Thymus (tissue), 11 donors: ENCODE data around the gene ATRNL1. TPM values are rescaled to one million over a fixed set of nuclear protein-coding genes. Genes with fewer than 3 reads are reported as not detected.
"Not testable (repeated sequence)": the region's sequence is repeated elsewhere in the genome, so short reads cannot be mapped to it uniquely, and the experiment has no call there.

Source experiments
- DNase-seq, 9 donors: peaks; one replicate each; pipeline ENCODE4 v3.0.0-alpha.2; 2013; ENCODE audit warnings: low spot score in 9 of 9, low read depth in 6 of 9, missing footprints in 1 of 9
- H3K27ac ChIP-seq, 2 donors: one replicate each; pipeline ENCODE4 v1.5.1; 2013; ENCODE audit warnings: control low read depth in 1 of 2, low read depth in 1 of 2, low read length in 1 of 2, mild to moderate bottlenecking in 1 of 2, moderate library complexity in 1 of 2
- H3K27me3 ChIP-seq, 2 donors: one replicate each; pipeline ENCODE4 v1.5.1; 2013; ENCODE audit warnings: low read length in 1 of 2; ENCODE audit not compliant: control insufficient read depth in 2 of 2, insufficient read depth in 1 of 2
- H3K36me3 ChIP-seq, 2 donors: one replicate each; pipeline ENCODE4 v1.5.1; 2013; ENCODE audit warnings: low read length in 1 of 2, mild to moderate bottlenecking in 1 of 2, moderate library complexity in 1 of 2; ENCODE audit not compliant: control insufficient read depth in 2 of 2, insufficient read depth in 2 of 2
- H3K4me1 ChIP-seq, 2 donors: one replicate each; pipeline ENCODE4 v1.5.1; 2013; ENCODE audit warnings: low read length in 2 of 2; ENCODE audit not compliant: control insufficient read depth in 2 of 2, insufficient read depth in 2 of 2
- H3K4me3 ChIP-seq, 2 donors: one replicate each; pipeline ENCODE4 v1.5.1; 2013; ENCODE audit warnings: low read length in 2 of 2, control low read depth in 1 of 2, mild to moderate bottlenecking in 1 of 2
- H3K9me3 ChIP-seq, 2 donors: one replicate each; pipeline ENCODE4 v1.5.1; 2013; ENCODE audit warnings: low read length in 1 of 2, mild to moderate bottlenecking in 1 of 2; ENCODE audit not compliant: control insufficient read depth in 2 of 2, insufficient read depth in 1 of 2
- WGBS: extraction: QIAGEN DNeasy Blood & Tissue Kit; methylation state at CpG from one replicate; pipeline ENCODE4 v1.1.7; 2013; 5-methylcytosine and 5-hydroxymethylcytosine counted together
- polyA plus RNA-seq: library from polyadenylated mRNA; stranded (reverse); fragments of 200-250 nt; gene quantifications from one replicate; pipeline ENCODE4 v1.2.3, GENCODE V29; 2013
- total RNA-seq: library from RNA; stranded (reverse); fragments of 120-200 nt; gene quantifications from one replicate; pipeline ENCODE4 v1.2.4, GENCODE V29; 2013
- donor health status: healthy.

The ATRNL1 gene
- total and polyA plus RNA-seq, 2 donors = 0.84 to 3.4 TPM

- 86% methylated on average over 2 of the region's 2 CpGs for WGBS
- DNase-seq = no peak
- Histone ChIP-seq H3K4me1 (no peaks in the 10 kb centered on the region), H3K9me3 (no peaks in the 10 kb centered on the region), H3K27me3 (no peaks in the 10 kb centered on the region), H3K27ac (no peak overlapping the region), H3K4me3 (no peak overlapping the region), H3K36me3 (no peaks in the 10 kb centered on the region)
Measured at GRCh38 chr10:115747811-115748210, 654.6 kb downstream of the ATRNL1 start.

GRCh38 chr10:115758488-115758887 is 665.3 kb downstream of the ATRNL1 start:
- H3K4me1 ChIP-seq, DNase-seq, H3K4me3 ChIP-seq, H3K9me3 ChIP-seq, H3K27ac ChIP-seq, H3K36me3 ChIP-seq, H3K27me3 ChIP-seq: not testable (repeated sequence)
- 63% methylated on average over 8 of the region's 8 CpGs for WGBS

DNA sequence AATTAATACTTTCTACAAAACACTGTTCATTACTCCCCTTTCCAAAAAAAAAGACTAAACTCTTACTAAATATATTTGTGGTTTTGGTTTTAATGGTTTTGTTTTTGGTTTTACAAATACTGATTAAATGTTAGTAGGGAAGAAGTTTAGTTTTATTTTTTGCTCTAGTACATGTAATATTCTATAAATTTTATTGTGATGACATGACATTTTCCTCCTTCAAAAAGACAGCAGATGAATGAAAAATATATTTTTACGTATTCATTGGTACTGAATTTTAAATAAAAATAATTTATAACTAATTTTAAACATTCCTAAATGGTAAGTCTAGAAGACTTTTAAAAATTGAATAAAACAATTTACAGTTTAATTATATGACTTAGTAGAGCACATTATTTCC is 667.0 kb downstream of the ATRNL1 start:
- Histone ChIP-seq H3K9me3 (no peaks in the 10 kb centered on the region), H3K4me3 (no peak overlapping the region), H3K36me3 (no peaks in the 10 kb centered on the region), H3K27ac (no peak overlapping the region), H3K27me3 (no peaks in the 10 kb centered on the region), H3K4me1 (no peaks in the 10 kb centered on the region)
- no peak for DNase-seq
- WGBS = 95% methylated on average over 1 of the region's 1 CpG

DNA sequence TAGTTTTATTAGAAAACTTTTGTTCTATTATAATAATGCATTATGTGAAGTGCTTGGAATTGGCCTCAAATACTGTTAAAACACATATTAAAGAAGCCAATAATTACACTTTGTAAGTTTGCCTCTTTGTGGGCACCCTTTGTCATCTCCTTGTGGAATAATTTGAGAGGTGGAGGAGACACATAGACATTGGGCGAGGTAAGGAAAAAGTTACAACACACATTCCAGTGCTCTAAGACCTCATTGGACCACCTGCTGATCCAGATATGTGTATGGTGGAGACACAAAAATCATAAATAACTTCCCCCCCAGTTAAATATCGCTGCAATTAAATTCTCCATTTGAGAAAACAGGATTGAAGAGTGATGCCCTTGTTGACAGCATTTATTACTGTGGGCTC is 668.0 kb downstream of the ATRNL1 start:
- Histone ChIP-seq H3K4me1 (no peaks in the 10 kb centered on the region), H3K36me3 (no peaks in the 10 kb centered on the region), H3K4me3 (no peak overlapping the region), H3K27me3 (no peaks in the 10 kb centered on the region), H3K9me3 (no peaks in the 10 kb centered on the region), H3K27ac (no peak overlapping the region)
- 66% methylated on average over 2 of the region's 2 CpGs for WGBS
- DNase-seq = no peak

GRCh38 chr10:115762029-115762428 is 668.9 kb downstream of the ATRNL1 start:
- Histone ChIP-seq H3K4me1 (no peaks in the 10 kb centered on the region), H3K9me3 (no peaks in the 10 kb centered on the region), H3K4me3 (no peak overlapping the region), H3K27me3 (no peaks in the 10 kb centered on the region), H3K27ac (no peak overlapping the region), H3K36me3 (no peaks in the 10 kb centered on the region)
- DNase-seq = no peak

GRCh38 chr10:115771755-115772154 is 678.6 kb downstream of the ATRNL1 start:
- H3K36me3 ChIP-seq = no peaks in the 10 kb centered on the region
- H3K9me3 ChIP-seq = no peaks in the 10 kb centered on the region
- no peak for DNase-seq
- H3K4me3 ChIP-seq = no peak overlapping the region
- no peaks in the 10 kb centered on the region for H3K4me1 ChIP-seq
- H3K27ac ChIP-seq = no peak overlapping the region
- H3K27me3 ChIP-seq = no peaks in the 10 kb centered on the region

- no peak overlapping the region for H3K4me3 ChIP-seq
- H3K36me3 ChIP-seq = no peaks in the 10 kb centered on the region
- no peak overlapping the region for H3K27ac ChIP-seq
- DNase-seq = no peak
- no peaks in the 10 kb centered on the region for H3K27me3 ChIP-seq
- no peaks in the 10 kb centered on the region for H3K4me1 ChIP-seq
- WGBS = 95% methylated on average over 1 of the region's 1 CpG
- H3K9me3 ChIP-seq = no peaks in the 10 kb centered on the region
Measured at GRCh38 chr10:115772606-115773005, 679.4 kb downstream of the ATRNL1 start.

- no peaks in the 10 kb centered on the region for H3K36me3 ChIP-seq
- no peaks in the 10 kb centered on the region for H3K4me1 ChIP-seq
- no peak overlapping the region for H3K4me3 ChIP-seq
- DNase-seq = no peak
- H3K27me3 ChIP-seq = no peaks in the 10 kb centered on the region
- WGBS = 99% methylated on average over 2 of the region's 2 CpGs
- H3K9me3 ChIP-seq = no peaks in the 10 kb centered on the region
- no peak overlapping the region for H3K27ac ChIP-seq
Measured at GRCh38 chr10:115773832-115774231, 680.7 kb downstream of the ATRNL1 start.

DNA sequence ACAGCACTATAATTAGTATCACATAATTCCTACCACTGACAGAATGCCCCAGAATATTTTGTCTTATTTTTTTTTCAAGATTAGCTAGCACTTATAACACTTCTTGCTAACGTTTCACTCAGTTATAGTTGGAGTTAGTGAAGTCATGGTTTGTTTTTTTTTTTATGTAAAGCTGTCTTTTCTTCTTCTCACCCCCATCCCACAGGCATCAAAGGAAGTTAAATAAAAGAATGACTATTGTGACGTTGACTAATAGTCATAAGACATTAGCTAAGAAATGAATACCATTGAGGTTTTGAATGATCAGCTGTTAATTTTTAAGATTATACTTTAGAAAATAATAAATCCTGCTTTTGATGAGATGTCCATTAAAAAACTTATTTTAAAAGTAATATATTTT is 681.6 kb downstream of the ATRNL1 start:
- WGBS = 78% methylated on average over 2 of the region's 2 CpGs
- Histone ChIP-seq H3K27me3 (no peaks in the 10 kb centered on the region), H3K9me3 (no peaks in the 10 kb centered on the region), H3K36me3 (no peaks in the 10 kb centered on the region), H3K4me3 (no peak overlapping the region), H3K27ac (no peak overlapping the region), H3K4me1 (no peaks in the 10 kb centered on the region)
- no peak for DNase-seq

DNA sequence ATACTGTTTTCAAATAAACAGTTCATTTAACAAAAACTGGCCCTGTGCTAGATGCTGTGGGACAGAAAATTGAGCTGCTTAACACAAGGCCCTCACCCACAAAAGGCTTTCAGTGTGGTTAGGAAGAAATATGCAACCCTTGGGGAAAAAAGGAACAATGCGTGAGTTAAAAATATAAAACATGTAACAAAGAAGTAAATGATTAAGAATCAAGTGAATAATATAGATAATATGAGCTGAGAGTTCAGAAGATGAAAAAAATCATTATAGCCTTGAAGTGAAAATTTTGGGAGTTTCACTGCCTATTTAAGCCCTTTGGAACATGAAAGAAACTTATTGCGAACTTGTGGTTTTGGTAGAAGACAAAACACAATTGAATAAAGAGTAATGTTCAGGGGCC is 684.5 kb downstream of the ATRNL1 start:
- Histone ChIP-seq H3K4me3 (no peak overlapping the region), H3K27ac (no peak overlapping the region), H3K36me3 (no peaks in the 10 kb centered on the region), H3K27me3 (no peaks in the 10 kb centered on the region), H3K4me1 (no peaks in the 10 kb centered on the region), H3K9me3 (no peaks in the 10 kb centered on the region)
- WGBS = 94% methylated on average over 2 of the region's 2 CpGs
- no peak for DNase-seq
